Suprapubic skin (tissue), 4 donors: ENCODE results near the gene LIMS3. TPM values are rescaled to one million over a fixed set of nuclear protein-coding genes. Genes with fewer than 3 reads are reported as not detected.
"Not testable (repeated sequence)": the region's sequence is repeated elsewhere in the genome, so short reads cannot be mapped to it uniquely, and the experiment has no call there.

Experiments
- DNase-seq, 2 donors: peaks; one replicate each; pipeline ENCODE4 v3.0.0-alpha.2; 2019; ENCODE audit warnings: low spot score in 2 of 2
- H3K27ac ChIP-seq: fragments of 200-600 bp; sonication (generic); one replicate; pipeline ENCODE4 v1.5.1; 2019
- H3K27me3 ChIP-seq: fragments of 200-600 bp; sonication (generic); one replicate; pipeline ENCODE4 v1.5.1; 2019
- H3K36me3 ChIP-seq: fragments of 200-600 bp; sonication (generic); one replicate; pipeline ENCODE4 v1.5.1; 2019
- H3K4me1 ChIP-seq: fragments of 200-600 bp; sonication (generic); one replicate; pipeline ENCODE4 v1.5.1; 2019
- H3K4me3 ChIP-seq: fragments of 200-600 bp; sonication (generic); one replicate; pipeline ENCODE4 v1.5.1; 2019; ENCODE audit warnings: mild to moderate bottlenecking
- H3K9me3 ChIP-seq: fragments of 200-600 bp; sonication (generic); one replicate; pipeline ENCODE4 v1.5.1; 2019
- WGBS: methylation state at CpG from one replicate; pipeline ENCODE4 v1.1.5; 2018; 5-methylcytosine and 5-hydroxymethylcytosine counted together
- total RNA-seq, 4 donors: library from RNA; depleted of rRNA; stranded (reverse); fragments of >200 nt; gene quantifications; one replicate each; pipeline ENCODE4 v1.1.0, GENCODE V29; 2016

The LIMS3 gene, protein sequence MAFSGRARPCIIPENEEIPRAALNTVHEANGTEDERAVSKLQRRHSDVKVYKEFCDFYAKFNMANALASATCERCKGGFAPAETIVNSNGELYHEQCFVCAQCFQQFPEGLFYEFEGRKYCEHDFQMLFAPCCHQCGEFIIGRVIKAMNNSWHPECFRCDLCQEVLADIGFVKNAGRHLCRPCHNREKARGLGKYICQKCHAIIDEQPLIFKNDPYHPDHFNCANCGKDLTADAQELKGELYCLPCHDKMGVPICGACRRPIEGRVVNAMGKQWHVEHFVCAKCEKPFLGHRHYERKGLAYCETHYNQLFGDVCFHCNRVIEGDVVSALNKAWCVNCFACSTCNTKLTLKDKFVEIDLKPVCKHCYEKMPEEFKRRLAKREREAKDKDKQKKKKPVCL
- 1 to 10 TPM; 1.1 to 6.8 (median 1.7) TPM for total RNA-seq

DNA sequence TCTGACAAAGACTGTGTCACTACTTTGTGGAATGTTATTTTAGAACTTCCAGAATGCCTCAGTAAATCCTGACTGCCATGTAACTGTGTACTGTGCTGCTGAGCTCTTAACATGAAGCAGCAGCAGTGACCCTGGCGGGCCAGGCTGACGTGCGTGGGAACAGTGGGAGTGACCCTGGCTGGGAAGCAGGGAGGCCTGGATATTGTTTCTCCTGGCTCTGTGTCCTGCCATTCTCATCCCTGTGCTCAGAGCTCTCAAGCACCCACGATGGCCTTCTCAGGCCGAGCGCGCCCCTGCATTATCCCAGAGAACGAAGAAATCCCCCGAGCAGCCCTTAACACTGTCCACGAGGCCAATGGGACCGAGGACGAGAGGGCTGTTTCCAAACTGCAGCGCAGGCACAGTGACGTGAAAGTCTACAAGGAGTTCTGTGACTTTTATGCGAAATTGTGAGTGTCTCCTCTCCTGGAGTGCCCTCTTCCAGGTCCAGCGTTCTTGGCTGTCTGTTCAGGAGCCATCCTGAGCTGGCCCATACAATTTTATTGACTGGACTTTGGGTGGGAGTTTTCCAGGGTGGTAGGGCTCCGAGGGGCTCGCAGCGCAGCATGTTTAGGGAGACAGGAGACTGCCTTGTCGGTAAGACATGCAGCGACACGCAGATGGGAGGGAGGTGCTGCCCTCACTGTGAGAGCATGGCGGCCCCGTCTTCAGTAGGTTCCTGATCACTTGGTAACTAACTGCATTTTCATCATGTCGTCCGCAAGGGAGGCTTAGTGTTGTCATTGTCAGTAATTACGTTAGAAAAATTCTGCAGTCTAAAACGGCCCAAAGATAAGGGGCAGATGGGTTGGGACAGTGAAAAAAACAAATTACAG lies at the start of gene LIMS3:
Gene LIMS3 (plus strand): TSS at position 227 of the 875 bp plus-strand sequence. CDS start 41 bp downstream, at position 268.
- not testable (repeated sequence) for H3K36me3 ChIP-seq, H3K4me3 ChIP-seq, H3K27me3 ChIP-seq, H3K27ac ChIP-seq, H3K4me1 ChIP-seq, DNase-seq, H3K9me3 ChIP-seq
- no CpG with 5 or more reads among the region's 28 CpGs for WGBS

DNA sequence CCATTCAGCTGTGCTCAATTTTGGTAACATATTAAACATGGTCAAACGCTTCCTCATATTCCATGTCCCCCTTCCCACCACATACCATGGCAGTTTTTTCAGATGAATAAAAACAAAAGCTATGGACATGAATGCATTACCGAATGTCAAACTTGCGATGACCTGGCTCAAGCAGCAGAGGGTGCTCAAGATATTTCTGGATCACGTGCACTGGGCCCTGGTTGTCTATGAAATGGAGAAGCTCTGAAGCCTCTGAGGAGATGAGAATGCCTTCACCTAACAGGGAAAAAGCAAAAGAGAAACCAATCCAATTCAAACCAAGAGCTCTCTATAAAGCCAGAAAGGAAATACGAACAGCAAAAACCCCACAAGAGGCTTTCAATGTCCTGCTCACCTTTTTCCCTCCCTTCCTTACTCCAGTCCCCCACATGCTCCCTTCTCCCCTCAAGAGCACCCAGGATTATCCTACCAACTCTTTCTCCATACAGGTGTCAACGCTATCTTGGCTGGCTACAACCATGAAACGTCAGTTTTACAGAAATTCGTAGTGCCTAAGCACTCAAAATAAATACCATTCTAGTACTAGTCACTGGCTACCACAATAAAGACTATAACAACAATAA lies 27.2 kb upstream of the LIMS3 start:
- not testable (repeated sequence) for DNase-seq, H3K27ac ChIP-seq, H3K9me3 ChIP-seq, H3K27me3 ChIP-seq, H3K4me1 ChIP-seq, H3K36me3 ChIP-seq, H3K4me3 ChIP-seq
- WGBS: no CpG with 5 or more reads among the region's 8 CpGs

DNA sequence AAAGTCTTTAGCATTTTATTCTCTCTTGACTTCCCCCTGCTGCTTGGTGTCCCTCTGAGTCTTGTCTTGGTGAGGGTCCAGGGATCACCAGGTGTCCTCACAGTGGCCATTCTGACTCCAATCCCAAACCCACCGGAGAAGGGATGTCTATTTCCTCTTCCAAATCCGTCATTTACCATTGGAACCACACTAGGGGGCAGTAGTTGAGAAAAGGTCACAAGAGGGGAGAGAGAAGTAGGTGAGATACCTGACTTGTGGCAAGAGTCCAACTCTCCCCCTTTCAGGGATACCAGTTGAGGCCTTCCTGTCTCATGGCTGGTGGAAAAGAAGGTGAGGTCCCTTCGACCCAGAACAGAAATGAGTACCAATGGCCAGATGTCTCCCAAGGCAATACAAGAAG lies 21.9 kb upstream of the LIMS3 start:
- no CpG with 5 or more reads among the region's 3 CpGs for WGBS
- H3K36me3 ChIP-seq, H3K27ac ChIP-seq, H3K9me3 ChIP-seq, H3K4me1 ChIP-seq, DNase-seq, H3K4me3 ChIP-seq, H3K27me3 ChIP-seq: not testable (repeated sequence)

DNA sequence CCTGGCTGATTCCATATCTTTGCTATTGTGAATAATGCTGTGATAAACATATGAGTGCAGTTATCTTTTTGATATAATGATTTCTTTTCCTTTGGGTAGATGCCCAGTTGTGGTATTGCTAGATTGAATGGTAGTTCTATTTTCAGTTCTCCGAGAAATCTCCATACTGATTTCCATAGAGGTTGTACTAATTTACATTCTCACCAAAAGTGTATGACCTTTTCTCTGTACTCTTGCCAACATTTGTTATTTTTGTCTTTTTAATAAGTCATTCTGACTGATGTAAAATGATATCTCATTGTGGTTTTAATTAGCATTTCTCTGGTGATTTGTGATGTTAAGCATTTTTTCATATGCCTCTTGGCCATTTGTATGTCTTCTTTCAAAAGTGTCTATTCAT lies 16.4 kb upstream of the LIMS3 start:
- H3K27ac ChIP-seq, DNase-seq, H3K9me3 ChIP-seq, H3K27me3 ChIP-seq, H3K4me1 ChIP-seq, H3K4me3 ChIP-seq, H3K36me3 ChIP-seq: not testable (repeated sequence)
- no CpG with 5 or more reads among the region's 1 CpG for WGBS

DNA sequence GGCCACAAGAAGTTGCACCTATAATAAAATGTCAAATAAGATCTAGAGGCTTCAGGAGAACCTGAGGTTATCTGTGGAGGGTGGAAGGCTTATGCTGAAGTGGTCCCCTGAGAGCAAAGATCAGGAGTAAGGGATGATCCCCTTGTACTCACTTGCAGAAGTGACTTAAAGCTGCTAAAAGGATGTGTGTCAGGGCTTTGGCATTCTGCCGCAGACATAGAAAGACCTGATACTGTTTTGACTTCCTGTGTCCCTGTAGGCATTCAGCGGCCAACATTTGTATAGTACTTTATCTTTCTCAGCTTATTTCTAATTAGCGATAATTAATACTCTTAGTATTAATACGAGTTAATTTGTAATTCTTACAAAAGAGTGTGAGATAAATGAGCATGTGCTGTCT lies 10.1 kb upstream of the LIMS3 start:
- not testable (repeated sequence) for H3K4me3 ChIP-seq, H3K27me3 ChIP-seq, H3K36me3 ChIP-seq, H3K4me1 ChIP-seq, DNase-seq, H3K9me3 ChIP-seq, H3K27ac ChIP-seq
- no CpG with 5 or more reads among the region's 4 CpGs for WGBS

DNA sequence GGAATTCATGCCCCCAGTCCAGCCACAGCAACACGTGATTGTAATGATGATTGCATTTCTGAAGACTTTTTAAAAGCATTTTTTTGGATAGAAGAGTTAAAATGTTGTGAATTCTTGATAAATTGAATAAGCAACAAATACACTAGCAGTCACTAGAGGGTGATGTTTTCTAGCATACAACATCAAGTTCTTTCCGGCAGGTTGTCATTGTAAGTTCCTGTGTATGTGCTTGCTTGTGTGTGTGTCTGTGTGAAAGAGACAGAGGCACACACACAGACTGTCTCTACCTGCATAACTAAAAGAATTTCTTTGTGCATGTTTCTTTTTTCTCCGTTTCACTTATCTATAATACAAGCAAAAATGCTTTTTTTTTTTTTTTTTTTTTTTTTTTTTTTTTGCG lies 8.6 kb upstream of the LIMS3 start:
- not testable (repeated sequence) for H3K4me3 ChIP-seq, DNase-seq, H3K27ac ChIP-seq, H3K4me1 ChIP-seq, H3K36me3 ChIP-seq, H3K27me3 ChIP-seq, H3K9me3 ChIP-seq
- no CpG with 5 or more reads among the region's 4 CpGs for WGBS

DNA sequence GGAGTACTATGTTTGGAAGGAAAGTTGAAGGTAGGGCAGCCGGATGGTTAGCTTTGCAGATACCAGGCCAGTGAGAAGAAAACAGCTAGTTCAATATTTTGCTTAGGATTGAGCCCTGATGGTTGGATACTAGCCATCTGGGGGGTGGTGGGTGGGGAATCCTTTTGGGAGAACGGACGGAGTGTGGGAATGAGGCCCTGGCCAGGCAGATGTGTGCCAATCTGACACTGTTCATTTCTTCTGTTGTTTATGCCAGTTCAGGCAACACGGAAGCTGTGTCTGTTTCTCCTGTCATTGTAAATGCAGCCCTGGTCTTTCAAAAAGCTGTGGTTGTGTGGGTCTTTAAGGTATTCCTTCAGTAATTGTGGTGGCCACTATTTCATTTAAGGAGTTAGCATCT lies 7.5 kb upstream of the LIMS3 start:
- no CpG with 5 or more reads among the region's 4 CpGs for WGBS
- not testable (repeated sequence) for H3K4me1 ChIP-seq, H3K27ac ChIP-seq, H3K36me3 ChIP-seq, H3K27me3 ChIP-seq, H3K4me3 ChIP-seq, H3K9me3 ChIP-seq, DNase-seq

DNA sequence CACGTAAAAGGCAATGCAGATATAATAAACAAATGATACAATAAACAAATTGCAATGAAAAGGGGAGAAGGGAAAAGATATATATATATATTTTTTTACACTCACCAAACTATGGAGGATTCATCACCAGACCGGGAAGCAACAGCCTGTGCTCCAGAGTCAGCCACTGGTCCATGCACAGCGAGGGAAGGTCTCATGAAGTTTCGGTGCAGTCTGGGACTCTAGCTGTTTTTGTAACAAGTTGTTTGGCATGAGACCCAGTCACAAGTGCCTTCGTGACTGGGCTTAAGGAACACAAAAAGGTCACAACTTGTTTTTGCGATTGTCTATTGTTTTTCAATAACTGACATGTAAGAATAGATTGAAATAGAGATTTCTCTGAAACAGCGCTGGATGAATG lies 4.8 kb upstream of the LIMS3 start:
- H3K27me3 ChIP-seq, H3K4me1 ChIP-seq, H3K9me3 ChIP-seq, H3K4me3 ChIP-seq, H3K27ac ChIP-seq, DNase-seq, H3K36me3 ChIP-seq: not testable (repeated sequence)
- WGBS: no CpG with 5 or more reads among the region's 7 CpGs

DNA sequence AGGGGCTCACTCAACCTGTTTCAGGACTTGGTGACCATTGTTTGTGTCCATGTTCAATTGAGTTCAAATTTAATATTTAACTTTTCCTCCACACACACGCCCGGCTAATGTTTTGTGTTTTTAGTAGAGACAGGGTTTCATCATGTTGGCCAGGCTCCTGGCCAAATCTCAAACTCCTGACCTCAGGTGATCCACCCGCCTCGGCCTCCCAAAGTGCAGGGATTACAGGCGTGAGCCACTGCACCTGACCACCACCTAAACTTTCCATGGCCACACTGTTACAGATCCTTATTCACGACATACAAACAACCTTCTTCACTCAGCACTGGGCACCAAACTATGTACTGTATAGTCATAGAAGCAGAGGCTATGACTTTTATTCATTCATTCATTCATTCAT lies 4.3 kb upstream of the LIMS3 start:
- H3K4me1 ChIP-seq: not testable (repeated sequence)
- WGBS: no CpG with 5 or more reads among the region's 6 CpGs

DNA sequence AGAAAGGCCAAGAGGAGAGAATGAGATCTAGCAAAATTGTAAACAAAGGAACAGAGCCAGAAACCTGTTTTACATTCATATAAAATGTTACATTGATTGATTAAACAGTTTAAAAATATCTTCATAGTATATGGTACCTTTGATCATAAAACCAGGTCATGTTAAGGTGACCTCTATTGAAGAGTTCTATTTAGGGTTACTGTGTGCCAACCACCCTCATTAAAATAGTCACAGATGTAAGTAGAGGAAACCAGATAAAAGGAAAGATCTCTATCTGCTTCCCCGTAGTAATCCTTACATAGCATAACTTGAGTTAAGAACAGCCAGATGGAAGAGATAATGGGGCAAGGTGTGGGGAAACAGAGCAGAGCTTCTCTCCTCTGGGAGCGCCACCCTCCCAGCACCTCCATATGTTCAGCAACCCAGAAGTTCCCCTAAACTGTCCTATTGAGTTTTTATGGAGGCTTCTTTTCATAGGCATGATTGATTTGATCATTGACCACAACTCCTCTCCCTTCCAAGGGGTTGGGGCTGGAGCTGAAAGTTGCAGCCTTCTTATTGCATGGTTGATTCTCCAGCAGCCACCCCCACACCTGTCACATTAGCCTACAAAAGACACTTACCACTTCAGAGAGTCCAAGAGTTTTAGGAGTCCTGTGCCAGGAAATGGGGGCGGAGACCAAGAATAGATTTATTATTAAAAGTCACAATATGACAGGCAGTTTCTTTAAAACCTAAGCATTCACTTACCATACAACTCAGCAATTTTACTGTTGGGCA lies 3.2 kb upstream of the LIMS3 start:
- not testable (repeated sequence) for H3K27me3 ChIP-seq, DNase-seq, H3K27ac ChIP-seq, H3K4me3 ChIP-seq, H3K4me1 ChIP-seq, H3K36me3 ChIP-seq, H3K9me3 ChIP-seq
- WGBS: no CpG with 5 or more reads among the region's 3 CpGs

More for the DNA sequence above, 4.3 kb upstream of the LIMS3 start:
- H3K9me3 ChIP-seq, H3K27ac ChIP-seq, H3K36me3 ChIP-seq, H3K27me3 ChIP-seq, H3K4me3 ChIP-seq, DNase-seq: not testable (repeated sequence)

DNA sequence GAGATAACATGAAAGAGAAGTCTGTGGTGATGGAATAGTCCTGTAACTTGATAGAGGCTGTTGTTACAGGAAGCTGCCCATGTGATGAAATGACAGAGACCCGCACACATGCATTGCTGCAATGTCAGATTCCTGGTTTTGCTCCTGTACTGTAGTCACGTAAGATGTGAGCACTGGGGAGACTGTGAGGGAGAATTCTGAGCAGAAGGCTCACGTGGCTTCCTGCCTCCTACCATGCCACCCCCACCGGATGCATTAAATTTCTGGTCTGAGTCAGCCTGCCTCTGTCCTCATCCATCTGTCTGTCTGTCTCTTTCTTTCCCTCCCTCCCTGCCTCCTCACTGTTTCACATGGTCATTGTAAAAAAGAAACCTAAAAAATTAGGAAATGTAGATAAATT lies 2.3 kb upstream of the LIMS3 start:
- WGBS: no CpG with 5 or more reads among the region's 4 CpGs
- H3K9me3 ChIP-seq: not testable (repeated sequence)

DNA sequence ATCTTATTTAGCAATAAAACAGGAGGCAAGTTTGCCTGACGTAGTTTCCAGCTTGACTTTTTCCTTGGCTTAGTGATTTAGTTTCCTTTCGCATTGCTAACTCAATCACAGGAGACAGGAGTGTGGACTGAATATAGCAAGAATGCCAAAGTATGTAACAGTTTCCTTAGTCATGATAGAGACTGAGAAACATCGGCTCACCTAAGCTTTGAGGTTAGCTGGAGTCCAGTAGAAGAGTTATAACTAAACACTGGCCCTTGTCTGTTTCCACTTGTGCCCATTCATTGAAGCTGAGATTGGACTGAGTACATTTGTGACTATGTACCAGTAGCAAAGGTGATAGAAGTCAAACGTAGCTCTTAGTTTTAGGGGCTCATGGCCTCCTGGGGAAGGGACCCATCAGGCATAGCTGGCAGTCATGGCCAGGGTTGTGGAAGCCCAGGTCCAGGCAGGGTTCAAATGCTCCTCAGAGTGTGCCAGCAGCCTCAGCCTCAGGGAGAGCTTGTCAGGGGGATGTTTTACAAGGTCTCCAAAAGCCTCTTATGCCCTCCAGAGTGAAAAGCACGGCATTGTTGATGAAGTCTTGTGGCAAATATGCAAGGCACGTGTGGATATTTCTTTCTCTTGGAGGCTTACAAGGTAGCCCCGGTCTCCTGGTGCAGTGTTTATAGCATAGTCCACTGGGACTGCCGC lies 573 bp upstream of the LIMS3 start:
- H3K9me3 ChIP-seq, H3K27me3 ChIP-seq, DNase-seq, H3K4me1 ChIP-seq, H3K36me3 ChIP-seq, H3K4me3 ChIP-seq, H3K27ac ChIP-seq: not testable (repeated sequence)
- no CpG with 5 or more reads among the region's 8 CpGs for WGBS

More for the DNA sequence above, 2.3 kb upstream of the LIMS3 start:
- not testable (repeated sequence) for H3K36me3 ChIP-seq, H3K4me1 ChIP-seq, H3K27me3 ChIP-seq, H3K27ac ChIP-seq, DNase-seq, H3K4me3 ChIP-seq

DNA sequence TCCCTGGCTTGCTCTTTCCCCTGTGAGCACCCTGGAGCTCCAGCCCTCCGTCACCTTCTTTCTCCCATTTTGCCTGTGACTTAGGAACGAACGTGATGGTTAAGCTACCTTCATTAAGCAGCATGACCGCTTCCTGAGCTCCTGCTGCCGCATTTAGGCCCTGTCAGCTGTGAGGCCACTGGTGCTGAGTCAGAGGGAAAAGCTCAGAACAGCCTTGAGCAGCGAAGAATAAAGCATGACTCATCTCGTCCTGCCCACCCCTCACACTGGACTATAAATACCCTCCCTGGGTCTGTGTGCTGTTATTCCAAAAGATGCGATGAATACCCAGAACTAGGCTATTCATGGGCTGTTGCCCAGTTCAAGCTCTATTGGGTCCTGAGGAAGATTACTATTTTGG lies 7.3 kb downstream of the LIMS3 start:
- DNase-seq, H3K4me1 ChIP-seq, H3K9me3 ChIP-seq, H3K4me3 ChIP-seq, H3K27ac ChIP-seq, H3K36me3 ChIP-seq, H3K27me3 ChIP-seq: not testable (repeated sequence)
- WGBS: no CpG with 5 or more reads among the region's 8 CpGs
